ENCODE results near the gene CRTC1. TPM values are rescaled to one million over a fixed set of nuclear protein-coding genes. Genes with fewer than 3 reads are reported as not detected.
"Not testable (repeated sequence)": the region's sequence is repeated elsewhere in the genome, so short reads cannot be mapped to it uniquely, and the experiment has no call there.

The CRTC1 gene
- total RNA-seq, 1 donor from 2014 or later, result 0.79 TPM

DNA sequence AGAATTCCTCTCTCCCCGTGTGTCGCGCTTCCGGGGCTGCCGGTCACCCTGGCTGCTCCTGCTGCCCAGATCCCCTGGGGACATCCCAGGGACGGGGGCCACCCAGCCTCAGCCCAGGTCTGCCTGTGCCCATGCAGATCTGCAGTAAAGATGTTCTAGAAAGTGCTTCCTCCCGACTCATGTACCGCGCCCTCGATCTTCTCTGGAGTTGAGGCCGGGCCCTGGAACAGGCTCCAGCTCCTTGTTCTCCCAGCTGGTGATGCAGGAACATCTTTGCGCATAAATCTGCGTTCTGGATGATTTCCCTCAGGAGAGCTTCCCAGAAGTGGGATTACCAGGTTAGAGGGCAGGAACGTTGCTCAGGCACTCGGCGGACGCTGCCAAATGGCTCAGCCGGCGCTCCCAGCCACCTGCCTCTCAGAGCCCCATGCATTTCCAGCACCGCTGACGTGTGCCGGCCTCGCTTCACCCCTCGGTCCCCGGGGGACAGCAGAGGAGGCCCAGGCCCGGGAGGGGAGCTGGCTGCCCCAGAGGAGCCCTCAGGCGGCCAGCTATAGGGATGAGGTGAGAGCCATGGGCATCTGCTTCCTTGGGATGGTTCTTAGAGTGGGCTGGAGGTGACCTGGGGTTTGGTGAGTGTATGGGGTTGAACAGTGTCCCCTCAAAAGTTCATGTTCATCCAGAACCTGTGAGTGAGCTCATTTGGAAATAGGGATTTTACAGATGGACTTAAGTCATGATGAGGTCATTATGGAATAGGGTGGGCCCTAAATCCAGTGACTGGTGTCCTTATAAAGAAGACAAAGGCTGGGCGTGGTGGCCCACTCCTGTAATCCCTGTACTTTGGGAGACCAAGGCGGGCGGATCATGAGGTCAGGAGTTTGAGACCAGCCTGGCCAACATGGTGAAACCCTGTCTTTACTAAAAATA lies 42.6 kb downstream of the CRTC1 start:
- no peaks in the 10 kb centered on the region for H3K27me3 ChIP-seq (ENCODE audit: control insufficient read depth, insufficient read depth, low read length)
- H3K4me3 ChIP-seq (ENCODE audit: low read depth, low read length), result no peak overlapping the region
- FAIRE-seq (no peak), DNase-seq (ENCODE audit: low read depth) (no peak)
- TF ChIP-seq, protein P1, sequence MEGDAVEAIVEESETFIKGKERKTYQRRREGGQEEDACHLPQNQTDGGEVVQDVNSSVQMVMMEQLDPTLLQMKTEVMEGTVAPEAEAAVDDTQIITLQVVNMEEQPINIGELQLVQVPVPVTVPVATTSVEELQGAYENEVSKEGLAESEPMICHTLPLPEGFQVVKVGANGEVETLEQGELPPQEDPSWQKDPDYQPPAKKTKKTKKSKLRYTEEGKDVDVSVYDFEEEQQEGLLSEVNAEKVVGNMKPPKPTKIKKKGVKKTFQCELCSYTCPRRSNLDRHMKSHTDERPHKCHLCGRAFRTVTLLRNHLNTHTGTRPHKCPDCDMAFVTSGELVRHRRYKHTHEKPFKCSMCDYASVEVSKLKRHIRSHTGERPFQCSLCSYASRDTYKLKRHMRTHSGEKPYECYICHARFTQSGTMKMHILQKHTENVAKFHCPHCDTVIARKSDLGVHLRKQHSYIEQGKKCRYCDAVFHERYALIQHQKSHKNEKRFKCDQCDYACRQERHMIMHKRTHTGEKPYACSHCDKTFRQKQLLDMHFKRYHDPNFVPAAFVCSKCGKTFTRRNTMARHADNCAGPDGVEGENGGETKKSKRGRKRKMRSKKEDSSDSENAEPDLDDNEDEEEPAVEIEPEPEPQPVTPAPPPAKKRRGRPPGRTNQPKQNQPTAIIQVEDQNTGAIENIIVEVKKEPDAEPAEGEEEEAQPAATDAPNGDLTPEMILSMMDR (IDR thresholded peaks at IDR 0.05; ENCODE audit: insufficient read depth, low read length, severe bottlenecking), result no peak
- H3K36me3 ChIP-seq (ENCODE audit: control insufficient read depth, insufficient read depth, low read length), result no peaks in the 10 kb centered on the region

DNA sequence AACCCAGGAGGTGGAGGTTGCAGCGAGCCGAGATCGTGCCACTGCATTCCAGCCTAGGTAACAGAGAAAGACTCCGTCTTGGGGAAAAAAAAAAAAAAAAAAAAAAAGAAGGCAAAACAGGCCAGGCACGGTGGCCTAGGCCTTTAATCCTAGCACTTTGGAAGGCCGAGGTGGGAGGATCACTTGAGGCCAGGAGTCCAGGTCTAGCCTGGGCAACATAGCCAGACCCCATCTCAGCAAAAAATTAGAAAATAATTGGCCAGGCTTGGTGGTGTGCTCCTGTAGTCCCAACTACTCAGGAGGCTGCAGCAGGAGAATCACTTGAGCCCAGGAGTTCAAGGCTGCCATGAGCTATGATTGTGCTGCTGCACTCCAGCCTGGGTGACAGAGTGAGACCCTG lies 43.4 kb downstream of the CRTC1 start:
- TF ChIP-seq, protein P1 (IDR thresholded peaks at IDR 0.05; ENCODE audit: insufficient read depth, low read length, severe bottlenecking), result no peak
- no peaks in the 10 kb centered on the region for H3K36me3 ChIP-seq (ENCODE audit: control insufficient read depth, insufficient read depth, low read length)
- DNase-seq (ENCODE audit: low read depth) (no peak), FAIRE-seq (no peak)
- H3K4me3 ChIP-seq (ENCODE audit: low read depth, low read length), result no peak overlapping the region
- no peaks in the 10 kb centered on the region for H3K27me3 ChIP-seq (ENCODE audit: control insufficient read depth, insufficient read depth, low read length)

DNA sequence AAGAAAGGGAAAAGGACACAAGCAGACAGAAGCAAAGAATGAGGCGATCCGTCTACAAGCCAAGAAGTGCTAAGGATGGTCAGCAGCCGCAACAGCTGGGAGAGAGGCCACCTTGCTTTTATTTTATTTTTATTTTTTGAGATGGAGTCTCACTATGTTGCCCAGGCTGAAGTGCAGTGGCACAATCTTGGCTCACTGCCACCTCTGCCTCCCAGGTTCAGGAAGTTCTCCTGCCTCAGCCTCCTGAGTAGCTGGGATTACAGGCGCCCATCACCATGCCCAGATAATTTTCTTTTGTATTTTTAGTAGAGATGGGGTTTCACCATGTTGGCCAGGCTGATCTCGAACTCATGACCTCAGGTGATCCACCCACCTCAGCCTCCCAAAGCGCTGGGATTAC lies 44.1 kb downstream of the CRTC1 start:
- FAIRE-seq; DNase-seq (ENCODE audit: low read depth); H3K27me3 ChIP-seq (ENCODE audit: control insufficient read depth, insufficient read depth, low read length); H3K36me3 ChIP-seq (ENCODE audit: control insufficient read depth, insufficient read depth, low read length); H3K4me3 ChIP-seq (ENCODE audit: low read depth, low read length): not testable (repeated sequence)

DNA sequence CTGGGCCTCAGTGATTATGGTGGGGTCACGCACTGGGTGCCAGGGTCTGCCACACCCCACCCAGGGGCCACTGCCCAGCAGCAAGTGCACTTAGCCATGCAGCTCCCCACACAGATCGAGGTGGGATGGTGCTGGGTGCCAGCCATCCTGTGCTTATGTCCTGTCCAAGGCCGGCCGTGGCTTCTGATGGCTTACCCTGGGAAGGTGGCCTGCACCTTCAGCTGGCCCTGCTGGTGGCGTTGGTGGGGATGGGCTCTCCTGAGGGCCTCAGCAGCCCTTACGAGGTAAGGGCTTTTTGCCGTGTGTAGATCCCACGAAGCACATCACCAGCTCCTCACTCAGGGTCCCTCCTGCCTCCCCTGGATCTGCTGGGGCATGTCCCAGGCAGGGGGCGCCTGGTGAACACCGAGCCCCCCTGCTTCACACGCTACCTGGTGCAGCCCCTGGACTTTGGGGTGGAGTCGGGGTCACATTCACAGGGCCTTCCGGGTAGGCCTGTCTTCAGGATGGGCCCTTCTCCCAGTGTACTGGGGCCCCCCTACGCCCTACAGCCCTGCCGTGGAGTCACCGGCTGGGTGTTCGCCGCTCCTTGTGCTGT lies 46.6 kb downstream of the CRTC1 start:
- Histone ChIP-seq H3K36me3 (ENCODE audit: control insufficient read depth, insufficient read depth, low read length) (no peaks in the 10 kb centered on the region), H3K4me3 (ENCODE audit: low read depth, low read length) (no peak overlapping the region), H3K27me3 (ENCODE audit: control insufficient read depth, insufficient read depth, low read length) (no peaks in the 10 kb centered on the region)
- DNase-seq (ENCODE audit: low read depth), result no peak
- TF ChIP-seq, protein P1 (IDR thresholded peaks at IDR 0.05; ENCODE audit: insufficient read depth, low read length, severe bottlenecking), result no peak
- FAIRE-seq, result no peak

DNA sequence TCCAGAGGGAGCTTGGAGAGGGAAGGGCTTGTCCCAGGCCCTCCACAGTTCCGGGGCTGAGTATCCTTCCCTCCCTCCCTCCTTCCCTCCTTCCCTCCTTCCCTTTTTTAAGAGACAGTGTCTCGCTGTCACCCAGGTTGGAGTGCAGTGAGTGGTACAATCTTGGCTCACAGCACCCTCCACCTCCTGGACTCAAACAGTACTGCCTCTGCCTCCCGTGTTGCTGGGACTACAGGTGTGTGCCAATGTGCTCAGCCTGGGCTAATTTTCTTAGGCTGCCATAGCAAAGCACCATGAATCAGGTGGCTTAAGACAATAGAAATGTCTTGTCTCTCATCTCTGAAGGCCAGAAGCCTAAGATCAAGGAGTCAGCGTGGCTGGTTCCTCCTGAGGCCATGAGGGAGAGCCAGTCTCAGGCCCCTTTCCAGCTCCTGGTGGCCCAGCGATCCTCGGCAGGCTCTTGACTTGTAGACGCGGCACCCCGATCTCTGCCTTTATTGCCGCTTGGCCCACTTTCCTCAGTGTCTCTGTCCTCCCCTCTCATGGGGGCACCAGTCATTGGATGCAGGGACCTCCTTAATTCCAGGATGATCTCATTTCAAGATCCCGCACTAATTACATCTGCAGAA lies 47.5 kb downstream of the CRTC1 start:
- FAIRE-seq, result no peak
- DNase-seq (ENCODE audit: low read depth), result no peak
- TF ChIP-seq, protein P1 (IDR thresholded peaks at IDR 0.05; ENCODE audit: insufficient read depth, low read length, severe bottlenecking), result no peak

DNA sequence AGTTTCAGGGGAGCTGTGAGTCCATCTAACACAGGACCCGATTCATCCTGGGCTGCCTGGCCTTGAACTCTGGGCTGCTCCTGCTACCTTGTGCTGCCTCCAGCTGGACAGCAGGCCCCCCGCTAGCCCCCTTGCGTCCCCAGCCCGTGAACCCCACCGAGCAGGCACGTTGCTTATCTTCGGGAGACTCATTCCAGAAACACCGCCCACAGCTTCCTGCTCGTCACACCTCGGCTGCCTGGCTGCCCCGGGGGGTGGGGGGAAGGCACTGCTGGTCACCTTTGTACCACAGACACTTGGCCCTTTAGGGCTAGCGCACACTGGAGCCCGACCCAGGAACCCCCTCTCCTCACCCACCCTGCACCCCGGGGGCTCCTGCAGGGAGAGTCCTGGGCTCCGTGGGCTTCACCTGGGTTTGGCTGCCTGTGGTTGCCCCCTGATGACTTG lies 48.1 kb downstream of the CRTC1 start:
- no peaks in the 10 kb centered on the region for H3K36me3 ChIP-seq (ENCODE audit: control insufficient read depth, insufficient read depth, low read length)
- DNase-seq (ENCODE audit: low read depth), result peak; percentile 26
- no peak overlapping the region for H3K4me3 ChIP-seq (ENCODE audit: low read depth, low read length)
- no peaks in the 10 kb centered on the region for H3K27me3 ChIP-seq (ENCODE audit: control insufficient read depth, insufficient read depth, low read length)
- TF ChIP-seq, protein P1 (IDR thresholded peaks at IDR 0.05; ENCODE audit: insufficient read depth, low read length, severe bottlenecking), result no peak
- no peak for FAIRE-seq

More for the DNA sequence above, 47.5 kb downstream of the CRTC1 start:
- Histone ChIP-seq H3K27me3 (ENCODE audit: control insufficient read depth, insufficient read depth, low read length) (no peaks in the 10 kb centered on the region), H3K4me3 (ENCODE audit: low read depth, low read length) (no peak overlapping the region), H3K36me3 (ENCODE audit: control insufficient read depth, insufficient read depth, low read length) (no peaks in the 10 kb centered on the region)
